Epithelial cell of esophagus (primary cell): ENCODE data around the gene AP2A2.

Experiments used
- DNase-seq: peaks from one replicate; pipeline ENCODE4 v3.0.0; 2010; ENCODE audit warnings: low read depth
- H3K4me3 ChIP-seq: 2 replicates; pipeline ENCODE4 v1.5.1; 2011; ENCODE audit warnings: mild to moderate bottlenecking, low read length, control low read depth
- CTCF ChIP-seq: IDR thresholded peaks from 2 replicates; pipeline ENCODE4 v1.5.1; 2011; ENCODE audit warnings: low read depth, mild to moderate bottlenecking, low read length, control low read depth, inconsistent platforms; ENCODE audit not compliant: insufficient read depth; ENCODE audit errors: missing control alignments

Gene AP2A2

DNA sequence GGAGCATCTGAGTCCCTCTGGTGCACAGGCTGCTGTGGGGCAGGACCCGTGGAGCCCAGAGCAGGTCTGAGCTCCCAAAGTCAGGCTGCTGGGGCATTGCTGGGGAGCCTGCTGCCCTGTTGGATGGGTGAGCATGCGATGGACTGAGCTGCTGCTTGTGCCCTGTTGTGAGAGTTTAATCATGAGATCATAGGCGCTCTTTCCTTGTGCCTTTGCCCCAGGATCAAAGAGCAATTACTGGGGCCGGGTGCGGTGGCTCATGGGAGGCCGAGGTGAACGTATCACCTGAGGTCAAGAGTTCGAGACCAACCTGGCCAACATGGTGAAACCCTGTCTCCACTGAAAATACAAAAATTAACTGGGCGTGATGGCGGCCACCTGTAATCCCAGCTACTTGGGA lies 73.3 kb downstream of the AP2A2 start:
- DNase-seq, result no peak
- TF ChIP-seq CTCF, result no peak
- no peak overlapping the region for H3K4me3 ChIP-seq

GRCh38 chr11:1000357-1001278 lies 74.9 kb downstream of the AP2A2 start:
- TF ChIP-seq CTCF, result no peak
- no peak overlapping the region for H3K4me3 ChIP-seq
- DNase-seq, result no peak

GRCh38 chr11:1001617-1002405 lies 76.1 kb downstream of the AP2A2 start:
- H3K4me3 ChIP-seq, result no peak overlapping the region
- no peak for DNase-seq
- no peak for TF ChIP-seq CTCF

DNA sequence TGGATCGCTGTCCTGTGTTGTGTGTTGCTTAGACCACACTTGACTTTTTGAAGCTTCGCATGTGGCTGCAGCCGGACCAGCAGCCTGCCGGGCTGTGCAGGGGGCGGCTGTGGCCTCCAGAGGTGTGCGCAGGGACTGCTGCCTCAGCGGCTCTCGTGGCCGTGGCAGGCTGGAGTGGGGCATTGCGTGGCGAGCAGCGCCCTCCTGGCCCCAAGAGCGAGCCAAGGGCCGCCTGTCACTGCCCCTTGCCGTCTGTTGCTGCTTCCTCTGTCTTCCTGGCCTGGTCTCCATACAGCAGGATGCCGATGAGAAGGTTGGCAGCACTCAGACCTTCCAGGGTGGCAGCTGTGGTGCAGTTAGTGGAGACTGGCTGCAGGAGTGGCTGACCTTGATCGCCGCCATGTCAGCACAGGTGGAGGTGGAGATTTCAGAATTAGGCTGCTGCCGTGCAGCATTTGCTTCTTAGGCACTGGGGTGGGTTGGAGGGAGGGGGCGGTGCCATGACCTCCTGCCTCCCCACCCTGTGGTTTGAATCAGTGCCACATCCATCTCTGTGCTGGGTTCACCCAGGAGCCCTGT lies 76.8 kb downstream of the AP2A2 start:
- DNase-seq, result no peak
- no peak overlapping the region for H3K4me3 ChIP-seq
- TF ChIP-seq CTCF, result no peak

DNA sequence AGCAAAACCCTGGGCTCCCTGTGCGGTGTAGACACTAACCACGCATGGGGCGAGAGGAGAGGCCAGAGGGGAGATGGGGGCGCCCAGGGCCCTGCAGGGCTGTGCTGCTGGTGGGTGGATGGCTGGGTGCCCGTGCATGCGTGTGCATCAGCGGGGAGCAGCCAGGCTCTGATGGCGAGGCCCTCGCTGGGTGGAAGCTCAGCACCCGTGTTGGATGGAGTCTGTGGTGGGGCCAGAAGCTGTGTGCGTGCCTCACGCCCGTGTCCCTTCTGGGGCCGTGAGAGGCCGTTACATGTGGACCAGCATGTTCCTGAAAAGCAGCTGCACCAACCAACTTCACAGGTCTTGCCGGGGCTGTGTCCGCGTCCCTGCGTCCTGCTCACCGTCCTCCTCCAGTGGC lies 77.5 kb downstream of the AP2A2 start:
- no peak for TF ChIP-seq CTCF
- H3K4me3 ChIP-seq, result no peak overlapping the region
- no peak for DNase-seq

- peak; percentile 67 for DNase-seq
- no peak overlapping the region for H3K4me3 ChIP-seq
- TF ChIP-seq CTCF, result no peak
Measured at GRCh38 chr11:1005928-1006327, 80.3 kb downstream of the AP2A2 start.
